Hematopoietic multipotent progenitor cell treated with erythropoietin and hydrocortisone succinate and interleukin-3 and kit ligand, for 17 days (in vitro differentiated cells): ENCODE measurements around the gene SIM1.

Source experiments
- DNase-seq: peaks from one replicate; pipeline ENCODE4 v3.0.0-alpha.2; 2015; ENCODE audit warnings: low spot score

The SIM1 gene

DNA sequence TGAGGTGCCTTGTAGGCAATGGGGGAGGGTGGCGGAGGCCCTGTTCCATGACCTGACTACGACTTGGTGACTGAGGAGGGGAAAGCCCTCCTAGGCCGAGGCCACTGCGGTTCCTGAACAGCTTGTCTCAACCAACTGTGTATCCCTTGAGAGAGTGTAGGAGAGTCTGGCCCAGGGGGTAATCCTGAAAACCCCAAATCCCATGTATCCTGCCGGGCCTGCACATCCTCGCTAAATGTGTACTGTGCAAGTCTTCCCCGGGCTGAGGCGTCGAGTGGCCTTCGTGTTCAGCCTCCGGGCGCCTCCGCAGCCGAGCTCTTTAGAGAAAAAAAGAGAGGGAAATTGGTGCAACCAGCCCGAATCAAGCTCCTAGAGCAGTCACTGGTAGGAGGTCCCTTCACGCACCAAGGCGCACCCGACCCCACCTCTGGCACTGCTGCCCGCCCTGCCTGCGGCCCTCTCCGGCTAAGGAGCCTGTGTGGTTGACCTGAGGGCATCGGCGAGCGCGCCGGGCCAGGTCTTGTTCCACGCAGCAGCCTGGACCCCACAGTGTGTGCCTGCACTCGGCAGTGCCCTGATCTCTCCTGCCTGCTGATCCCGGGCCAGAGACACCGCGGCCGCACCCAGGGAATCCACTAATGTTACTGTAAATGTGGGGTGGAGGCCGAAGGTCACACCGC is 7.3 kb downstream of the SIM1 start:
- no peak for DNase-seq

GRCh38 chr6:100456908-100457235 is 7.8 kb downstream of the SIM1 start:
- no peak for DNase-seq

GRCh38 chr6:100456141-100456907 is 8.4 kb downstream of the SIM1 start:
- no peak for DNase-seq

- DNase-seq = no peak
Observed at GRCh38 chr6:100455230-100456124, 9.2 kb downstream of the SIM1 start.

DNA sequence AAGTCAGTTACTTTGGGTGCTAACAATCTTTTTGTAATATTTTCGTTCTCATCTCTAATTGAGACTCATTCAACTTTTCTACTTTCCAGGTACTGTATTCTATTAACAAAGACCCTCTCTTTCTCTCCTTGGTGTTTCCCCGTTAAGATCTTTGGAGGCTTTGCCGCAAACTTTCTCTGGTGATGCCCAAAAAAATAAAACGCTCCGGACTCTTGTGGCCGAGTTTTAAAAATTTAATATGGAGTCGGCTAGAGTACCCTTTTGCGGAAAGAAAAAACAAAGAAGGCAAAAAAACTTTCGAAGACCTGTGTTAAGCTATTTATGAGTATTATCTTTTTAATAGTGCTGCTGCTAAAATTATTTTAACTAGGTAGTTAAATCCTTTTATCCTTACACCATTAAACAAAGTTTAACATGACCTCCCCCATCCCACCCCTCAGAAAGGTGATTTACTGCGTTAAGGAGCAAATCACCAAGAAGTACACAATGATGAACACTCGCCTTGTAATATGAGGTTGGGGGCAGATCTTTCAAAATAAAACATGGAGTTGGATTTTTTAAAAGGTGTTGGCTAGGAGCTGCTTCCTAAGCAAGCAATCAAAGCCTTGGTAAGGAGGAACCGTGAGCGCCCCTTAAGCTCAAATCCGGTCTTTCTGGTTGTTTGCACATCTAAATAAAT is 10.0 kb downstream of the SIM1 start:
- no peak for DNase-seq

GRCh38 chr6:100453701-100454521 is 10.8 kb downstream of the SIM1 start:
- DNase-seq = no peak

GRCh38 chr6:100452998-100453397 is 11.7 kb downstream of the SIM1 start:
- DNase-seq = no peak

GRCh38 chr6:100451577-100451976 is 13.1 kb downstream of the SIM1 start:
- no peak for DNase-seq

- no peak for DNase-seq
Observed at GRCh38 chr6:100449239-100449691, 15.5 kb downstream of the SIM1 start.

GRCh38 chr6:100447900-100448748 is 16.6 kb downstream of the SIM1 start:
- DNase-seq = no peak

GRCh38 chr6:100447081-100447899 is 17.4 kb downstream of the SIM1 start:
- no peak for DNase-seq

DNA sequence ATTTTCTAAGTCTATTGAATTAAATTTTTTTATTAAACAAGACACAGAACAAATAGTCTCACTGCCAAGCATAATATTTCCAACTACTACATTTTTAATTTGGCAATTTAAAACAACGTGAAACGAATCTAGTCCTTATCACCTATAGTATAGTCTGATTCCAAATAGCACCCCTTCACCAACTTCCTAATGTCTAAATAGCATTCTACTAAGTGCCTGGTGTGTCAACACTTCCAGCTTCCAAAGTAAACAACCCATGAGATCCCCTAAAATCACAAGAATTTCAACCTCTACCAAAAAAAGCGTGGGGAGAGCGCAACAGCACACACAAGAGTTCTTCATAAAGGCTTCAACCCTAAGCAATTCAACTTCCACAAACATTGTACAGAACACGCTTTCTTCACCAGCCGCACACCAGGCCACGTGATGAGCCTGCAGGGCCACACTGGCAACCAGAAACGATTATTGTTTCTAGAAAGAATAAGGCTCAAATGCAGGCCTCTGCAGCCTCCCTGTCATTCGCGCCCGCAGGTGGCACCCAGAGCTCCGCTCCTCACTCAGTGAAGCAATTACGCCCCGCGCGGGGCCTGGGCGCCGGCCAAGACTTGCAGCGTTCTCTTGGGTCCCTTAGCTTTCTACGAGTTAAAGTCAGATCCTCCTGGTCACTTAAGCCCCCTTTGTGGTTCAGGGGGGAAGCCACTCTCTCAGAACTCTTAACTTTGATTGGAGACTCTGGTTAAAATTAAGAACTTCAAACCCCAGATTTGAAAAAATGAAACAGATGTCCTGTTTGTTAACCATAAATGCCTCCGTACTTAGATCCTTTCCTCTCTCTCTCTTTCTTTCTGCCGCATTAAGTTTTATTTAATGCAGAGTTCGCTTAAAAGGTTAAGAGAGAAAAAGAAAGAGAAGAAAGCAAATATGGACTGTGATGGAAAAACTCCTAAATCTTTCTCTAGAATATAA is 18.3 kb downstream of the SIM1 start:
- no peak for DNase-seq

DNA sequence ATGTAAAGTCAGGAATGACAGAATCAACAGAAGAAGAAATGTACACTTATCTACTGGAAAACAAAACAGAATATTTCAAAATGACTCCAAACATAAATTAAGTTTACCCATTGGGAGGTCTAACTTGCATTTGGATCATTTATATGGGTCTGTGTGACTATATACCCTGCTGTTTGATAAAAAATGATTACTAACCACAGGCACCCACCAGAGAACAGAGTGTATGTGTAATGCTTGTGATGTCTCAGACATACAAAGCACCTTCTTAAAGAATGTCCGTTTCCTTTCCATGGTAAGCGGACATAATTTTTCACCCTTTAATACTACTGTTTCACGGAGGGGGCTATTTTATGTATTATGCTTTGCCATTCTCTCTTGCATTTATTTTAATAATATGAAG is 19.2 kb downstream of the SIM1 start:
- DNase-seq = no peak

DNA sequence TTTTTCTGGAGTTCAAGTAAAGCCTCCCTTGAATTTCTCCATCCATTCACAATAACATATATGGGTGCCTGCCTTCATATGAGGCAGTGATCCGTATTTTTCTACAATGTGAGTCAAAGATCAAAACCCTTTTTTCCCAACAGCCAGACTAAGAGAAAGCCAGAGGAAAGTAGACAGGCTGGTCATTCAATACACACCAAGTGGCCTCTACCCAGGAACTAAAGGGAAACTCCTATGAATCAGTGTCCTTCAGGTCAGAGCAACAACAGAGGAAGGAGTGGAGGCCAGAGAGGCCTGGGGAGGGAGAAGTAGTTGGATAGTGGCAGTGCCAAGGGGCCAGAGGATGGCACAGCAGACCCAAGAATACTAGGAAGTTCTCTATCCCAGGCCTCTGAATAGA is 23.8 kb downstream of the SIM1 start:
- no peak for DNase-seq

DNA sequence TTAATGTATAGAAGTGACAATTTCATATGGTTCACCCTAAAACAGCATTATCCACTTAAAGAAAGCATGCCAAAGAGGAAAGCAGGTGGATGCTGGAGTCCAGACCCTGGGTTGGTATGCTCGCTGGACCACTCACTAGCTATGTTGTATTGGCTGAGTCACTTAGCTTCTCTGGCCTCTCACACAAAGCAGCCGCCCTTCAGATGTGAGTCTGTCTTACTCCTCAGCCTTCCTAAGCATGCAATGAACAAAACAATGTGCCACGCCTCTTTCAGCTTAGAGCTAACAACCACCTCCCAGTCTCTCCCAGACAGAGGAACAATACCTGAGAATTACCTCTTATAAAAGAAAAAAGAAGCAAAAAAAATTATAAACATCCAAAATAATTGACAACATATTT is 29.4 kb downstream of the SIM1 start:
- DNase-seq = no peak

DNA sequence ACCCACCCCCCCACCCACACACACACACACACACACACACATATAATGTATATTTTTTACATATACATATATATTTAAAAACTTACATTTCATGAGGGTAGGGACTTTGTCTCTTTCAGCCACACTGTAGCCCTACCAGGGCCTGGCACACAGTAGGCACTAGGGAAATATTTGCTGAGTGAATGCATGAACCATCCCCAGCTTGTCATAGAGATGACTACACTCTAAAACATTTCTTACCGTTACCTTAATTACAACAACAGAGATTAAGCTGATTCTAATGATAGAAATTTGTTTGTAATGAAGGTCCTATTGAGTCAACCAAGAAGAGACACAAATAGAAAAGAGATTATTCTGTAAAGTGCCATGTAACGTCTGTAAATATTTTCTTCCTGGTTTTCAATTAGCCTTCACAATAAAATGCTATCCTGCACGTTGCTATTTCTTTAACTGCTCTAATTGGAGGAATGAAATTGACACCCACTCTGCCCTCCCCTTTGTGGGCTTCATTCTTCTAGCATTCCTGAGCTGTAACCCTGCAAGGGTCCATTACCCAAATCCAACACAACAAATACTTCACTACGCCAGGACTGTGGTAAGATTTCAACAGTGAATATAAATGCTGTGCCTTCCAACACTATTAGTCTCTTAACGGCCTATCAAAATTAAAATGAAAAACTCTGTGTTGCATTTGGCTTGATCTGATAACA is 30.8 kb downstream of the SIM1 start:
- no peak for DNase-seq

DNA sequence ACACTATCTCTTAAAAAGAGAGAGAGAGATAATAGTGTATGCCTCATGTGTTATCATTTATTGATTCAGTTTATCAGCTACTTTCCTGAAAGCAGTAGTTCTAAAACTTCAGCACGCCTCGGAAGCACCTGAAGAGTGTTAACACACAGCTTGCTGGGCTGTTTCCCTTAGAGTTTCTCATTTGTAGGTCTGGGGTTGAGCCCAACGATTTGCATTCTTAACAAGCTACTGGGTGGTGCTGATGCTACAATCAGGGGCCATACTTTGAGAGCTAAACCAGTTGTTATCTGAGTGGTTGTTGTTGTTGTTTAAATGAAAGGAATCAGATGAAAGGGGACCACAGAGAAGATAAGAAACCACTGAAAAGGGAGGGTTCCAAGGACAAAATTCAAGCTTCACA is 32.6 kb downstream of the SIM1 start:
- DNase-seq = no peak

DNA sequence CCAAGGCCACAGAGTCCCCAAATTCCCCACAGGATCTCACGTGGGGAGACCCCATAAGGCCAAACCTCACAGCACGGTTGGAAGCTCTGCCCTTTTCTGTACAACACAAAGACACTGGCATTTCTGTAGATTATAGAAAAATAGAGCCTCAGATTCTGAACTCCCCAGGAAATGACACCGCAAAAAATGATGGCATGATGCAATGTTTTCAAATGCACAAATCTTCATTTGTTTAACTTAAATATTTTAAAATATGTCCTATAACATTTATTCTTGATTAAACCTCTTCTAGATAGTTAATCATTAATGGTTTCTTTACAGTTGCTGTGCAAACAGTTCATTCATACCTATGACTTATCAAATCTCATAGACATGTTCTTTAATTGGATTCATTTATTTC is 33.8 kb downstream of the SIM1 start:
- no peak for DNase-seq
